HepG2 (cell line): ENCODE results near the gene TRAF4. TPM values are rescaled to one million over a fixed set of nuclear protein-coding genes. Genes with fewer than 3 reads are reported as not detected.

Experiments
- BRCA1 ChIP-seq: sonication (generic); formaldehyde crosslinking; IDR thresholded peaks from 2 replicates; pipeline ENCODE4 v1.4.0; 2020; ENCODE audit warnings: missing genetic modification reagents
- CCAR2 ChIP-seq: fragments of 200-400 bp; formaldehyde crosslinking; optimal IDR thresholded peaks from 2 replicates; pipeline ENCODE3; 2018; ENCODE audit warnings: low read depth, mild to moderate bottlenecking, low read length, moderate library complexity
- CEBPG ChIP-seq: IDR thresholded peaks from 2 replicates; pipeline ENCODE4 v1.6.1; 2016
- EP300 ChIP-seq, 3 experiments: sonication (generic) in 1 of 3; formaldehyde crosslinking in 1 of 3; IDR thresholded peaks; 2 replicates each; pipeline versions ENCODE4 v1.5.1 to v1.6.1; 2011 to 2020; ENCODE audit warnings: low read depth in 2 of 3, low read length in 2 of 3, borderline replicate concordance in 1 of 3, improper control_type of control experiment in 1 of 3, mild to moderate bottlenecking in 1 of 3, missing genetic modification reagents in 1 of 3, moderate library complexity in 1 of 3
- KDM5B ChIP-seq: sonication (generic); formaldehyde crosslinking; IDR thresholded peaks from 2 replicates; pipeline ENCODE4 v1.4.0; 2020; ENCODE audit warnings: missing genetic modification reagents, mild to moderate bottlenecking, borderline replicate concordance
- KLF6 ChIP-seq: IDR thresholded peaks from 2 replicates; pipeline ENCODE4 v1.8.0; 2016; ENCODE audit warnings: missing biosample characterization, missing genetic modification reagents
- MTF2 ChIP-seq: sonication (generic); formaldehyde crosslinking; IDR thresholded peaks from 2 replicates; pipeline ENCODE4 v1.5.0; 2020; ENCODE audit warnings: missing genetic modification reagents, borderline replicate concordance
- MXD3 ChIP-seq: IDR thresholded peaks from 2 replicates; pipeline ENCODE4 v1.6.1; 2016; ENCODE audit warnings: mild to moderate bottlenecking, missing biosample characterization, missing genetic modification reagents
- NCOR1 ChIP-seq: fragments of 200-600 bp; sonication (generic); IDR thresholded peaks from 2 replicates; pipeline ENCODE4 v1.7.0; 2017; ENCODE audit warnings: antibody characterized with exemption, low read length, borderline replicate concordance
- NR3C1 ChIP-seq: sonication (generic); formaldehyde crosslinking; IDR thresholded peaks from 2 replicates; pipeline ENCODE4 v1.4.0; 2020; ENCODE audit warnings: missing genetic modification reagents
- RELA ChIP-seq: sonication (generic); formaldehyde crosslinking; IDR thresholded peaks from 2 replicates; pipeline ENCODE4 v1.4.0; 2020; ENCODE audit warnings: missing genetic modification reagents
- RFX3 ChIP-seq: IDR thresholded peaks from 2 replicates; pipeline ENCODE4 v1.6.1; 2016; ENCODE audit warnings: missing biosample characterization, missing genetic modification reagents
- SP4 ChIP-seq: sonication (generic); formaldehyde crosslinking; IDR thresholded peaks from 2 replicates; pipeline ENCODE4 v1.8.1; 2023; ENCODE audit warnings: mild to moderate bottlenecking, missing genetic modification reagents
- SRF ChIP-seq: IDR thresholded peaks from 2 replicates; pipeline ENCODE4 v1.6.1; 2011; ENCODE audit warnings: mild to moderate bottlenecking, low read depth, low read length, moderate library complexity
- SYNCRIP ChIP-seq: fragments of 200-400 bp; formaldehyde crosslinking; IDR thresholded peaks from 2 replicates; pipeline ENCODE4 v1.6.1; 2018; ENCODE audit warnings: mild to moderate bottlenecking, low read depth, low read length; ENCODE audit not compliant: insufficient read depth
- ZBTB42 ChIP-seq: sonication (generic); formaldehyde crosslinking; IDR thresholded peaks from 2 replicates; pipeline ENCODE4 v1.5.0; 2020; ENCODE audit warnings: mild to moderate bottlenecking, missing genetic modification reagents
- ZFP37 ChIP-seq: sonication (generic); formaldehyde crosslinking; IDR thresholded peaks from 2 replicates; pipeline ENCODE4 v1.4.0; 2020; ENCODE audit warnings: missing genetic modification reagents, borderline replicate concordance
- ZFY ChIP-seq: sonication (generic); formaldehyde crosslinking; IDR thresholded peaks from 2 replicates; pipeline ENCODE4 v1.4.0; 2020; ENCODE audit warnings: missing genetic modification reagents
- ZNF30 ChIP-seq: sonication (generic); formaldehyde crosslinking; IDR thresholded peaks from 2 replicates; pipeline ENCODE4 v1.5.0; 2020; ENCODE audit warnings: mild to moderate bottlenecking, missing genetic modification reagents
- ZNF331 ChIP-seq: sonication (generic); formaldehyde crosslinking; IDR thresholded peaks from 2 replicates; pipeline ENCODE4 v1.4.0; 2020; ENCODE audit warnings: missing genetic modification reagents
- ZNF484 ChIP-seq: sonication (generic); formaldehyde crosslinking; IDR thresholded peaks from 2 replicates; pipeline ENCODE4 v1.5.1; 2020; ENCODE audit warnings: mild to moderate bottlenecking, low read depth, missing genetic modification reagents, borderline replicate concordance
- ZNF562 ChIP-seq: sonication (generic); formaldehyde crosslinking; IDR thresholded peaks from 2 replicates; pipeline ENCODE4 v1.8.0; 2022; ENCODE audit warnings: missing genetic modification reagents, borderline replicate concordance
- ZNF589 ChIP-seq: sonication (generic); formaldehyde crosslinking; conservative IDR thresholded peaks from 2 replicates; pipeline ENCODE4 v1.8.0; 2022; ENCODE audit warnings: mild to moderate bottlenecking, moderate library complexity, missing genetic modification reagents
- ZNF749 ChIP-seq: sonication (generic); formaldehyde crosslinking; IDR thresholded peaks from 2 replicates; pipeline ENCODE4 v1.8.0; 2022; ENCODE audit warnings: mild to moderate bottlenecking, missing genetic modification reagents, moderate library complexity, borderline replicate concordance
- ZNF75D ChIP-seq: sonication (generic); formaldehyde crosslinking; IDR thresholded peaks from 2 replicates; pipeline ENCODE4 v1.8.1; 2023; ENCODE audit warnings: missing genetic modification reagents, mild to moderate bottlenecking, borderline replicate concordance
- ZSCAN21 ChIP-seq: sonication (generic); formaldehyde crosslinking; IDR thresholded peaks from 2 replicates; pipeline ENCODE4 v1.8.0; 2022; ENCODE audit warnings: mild to moderate bottlenecking, missing genetic modification reagents, moderate library complexity, borderline replicate concordance
- ZSCAN9 ChIP-seq: IDR thresholded peaks from 2 replicates; pipeline ENCODE4 v1.6.1; 2016; ENCODE audit warnings: borderline replicate concordance
- polyA plus RNA-seq, 8 experiments: library from polyadenylated mRNA; depleted of rRNA in 3 of 8; stranded (reverse) in 7 of 8; unstranded in 1 of 8; fragments of >200 nt; fragmentation: Illumina TruSeq in 4 of 8; extraction: Trizol in 4 of 8; gene quantifications; 2 replicates each; pipeline versions ENCODE4 v1.2.1 to v1.2.3, GENCODE V29; 2011 to 2016; ENCODE audit warnings: low read depth in 4 of 8, missing spikeins in 1 of 8, mixed read lengths in 1 of 8; ENCODE audit not compliant: insufficient read depth in 1 of 8
- total RNA-seq, 5 experiments: library from RNA; depleted of rRNA; stranded (reverse); fragments of >200 nt; fragmentation: Illumina TruSeq; extraction: Trizol; gene quantifications; 2 replicates each; pipeline ENCODE4 v1.2.3, GENCODE V29; 2016; ENCODE audit warnings: low read depth in 1 of 5
- TF ChIP-seq, protein P1 (sequence below): sonication (generic); formaldehyde crosslinking; IDR thresholded peaks from 2 replicates; pipeline ENCODE4 v1.8.0; 2022; ENCODE audit warnings: mild to moderate bottlenecking, missing genetic modification reagents; ENCODE audit not compliant: insufficient replicate concordance
- TF ChIP-seq, protein P2 (sequence below): IDR thresholded peaks from 2 replicates; pipeline ENCODE4 v1.6.1; 2012; ENCODE audit warnings: inconsistent platforms

TRAF4 gene
- total and polyA plus RNA-seq, 2 of the 13 experiments (the other 11 are each of a cell fraction or from before 2014, with no cell fraction given), result 86.0 to 89.9 TPM

DNA sequence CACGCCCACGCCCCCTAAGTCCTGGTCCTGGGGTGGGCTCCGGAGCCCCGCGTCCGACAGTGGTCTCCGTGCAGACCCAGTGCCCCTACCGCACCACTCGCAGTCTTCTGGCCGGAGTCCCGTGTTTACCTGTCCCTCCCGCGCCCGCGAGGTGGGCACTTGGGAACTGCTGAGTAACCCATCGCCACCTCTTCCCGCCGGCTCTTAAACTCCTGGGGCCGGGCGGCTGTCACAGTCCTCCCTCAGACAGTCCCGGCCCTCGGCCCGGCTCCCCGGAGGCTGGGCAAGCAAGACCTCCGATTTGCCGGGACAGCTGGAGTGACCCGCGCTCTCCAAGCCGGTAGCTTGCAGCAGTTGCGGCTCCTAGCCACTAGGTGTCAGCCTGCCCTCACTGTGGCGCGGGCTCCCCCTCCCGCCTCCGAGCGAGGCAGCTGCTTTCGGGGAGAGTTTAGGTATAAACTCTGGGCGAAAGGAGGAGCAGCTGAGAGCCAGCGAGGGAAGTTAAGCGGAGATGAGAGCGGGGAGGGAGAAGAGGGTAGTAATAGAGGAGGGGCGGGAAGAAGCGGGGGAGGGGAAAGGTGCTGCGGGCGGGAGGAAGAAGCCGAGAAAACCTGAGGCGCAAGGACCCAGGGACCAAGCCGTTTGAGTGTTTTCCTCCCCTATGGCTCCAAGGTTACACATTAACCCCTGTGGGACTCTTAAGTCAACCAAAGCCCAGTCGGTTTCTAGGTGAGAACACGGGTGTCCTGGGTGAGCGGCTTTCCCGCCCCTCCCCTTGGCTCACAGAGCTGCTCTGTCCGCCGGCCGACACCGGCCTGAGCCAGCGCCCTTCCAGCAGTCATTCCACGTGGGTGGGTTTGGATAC, 17.0 kb upstream of the TRAF4 start (continued):
- TF ChIP-seq, protein P1, sequence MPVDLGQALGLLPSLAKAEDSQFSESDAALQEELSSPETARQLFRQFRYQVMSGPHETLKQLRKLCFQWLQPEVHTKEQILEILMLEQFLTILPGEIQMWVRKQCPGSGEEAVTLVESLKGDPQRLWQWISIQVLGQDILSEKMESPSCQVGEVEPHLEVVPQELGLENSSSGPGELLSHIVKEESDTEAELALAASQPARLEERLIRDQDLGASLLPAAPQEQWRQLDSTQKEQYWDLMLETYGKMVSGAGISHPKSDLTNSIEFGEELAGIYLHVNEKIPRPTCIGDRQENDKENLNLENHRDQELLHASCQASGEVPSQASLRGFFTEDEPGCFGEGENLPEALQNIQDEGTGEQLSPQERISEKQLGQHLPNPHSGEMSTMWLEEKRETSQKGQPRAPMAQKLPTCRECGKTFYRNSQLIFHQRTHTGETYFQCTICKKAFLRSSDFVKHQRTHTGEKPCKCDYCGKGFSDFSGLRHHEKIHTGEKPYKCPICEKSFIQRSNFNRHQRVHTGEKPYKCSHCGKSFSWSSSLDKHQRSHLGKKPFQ (CRISPR knock-in tag), result no peak
- TF ChIP-seq ZNF484 (CRISPR knock-in tag) (no peak), ZNF589 (no peak), MXD3 (CRISPR knock-in tag) (no peak; the same call in 1 of the 2 replicates), ZNF331 (peak; percentile 20; the same call in 1 of the 2 replicates), BRCA1 (CRISPR knock-in tag) (no peak), ZBTB42 (no peak; the same call in 1 of the 2 replicates), ZNF75D (CRISPR knock-in tag) (no peak), EP300 (IDR thresholded peaks at IDR 0.05; ENCODE audit: low read depth in 2 of 2, low read length in 2 of 2) (peak in 1 of 2 experiments; percentile 14; a peak in 1 of 4 replicates), EP300 (CRISPR knock-in tag; IDR thresholded peaks at IDR 0.05; ENCODE audit: borderline replicate concordance) (no peak; the same call in 1 of the 2 replicates), RFX3 (CRISPR knock-in tag) (no peak), MTF2 (CRISPR knock-in tag) (peak; percentile 82; the same call in 1 of the 2 replicates), ZSCAN21 (CRISPR knock-in tag) (no peak; the same call in 1 of the 2 replicates), ZNF30 (no peak), CCAR2 (peak; percentile 27), KDM5B (no peak), NCOR1 (no peak), NR3C1 (CRISPR knock-in tag) (no peak), CEBPG (CRISPR knock-in tag) (no peak; the same call in 1 of the 2 replicates), KLF6 (CRISPR knock-in tag) (no peak), RELA (CRISPR knock-in tag) (0 out of 2 replicates have a peak, but pooled peaks have one; percentile 37), ZFP37 (CRISPR knock-in tag) (peak; percentile 63; the same call in 1 of the 2 replicates), SRF (no peak), ZFY (CRISPR knock-in tag) (no peak; the same call in none of the 2 replicates), SYNCRIP (no peak), ZNF562 (CRISPR knock-in tag) (no peak), ZNF749 (CRISPR knock-in tag) (no peak), ZSCAN9 (CRISPR knock-in tag) (peak; percentile 49; the same call in 1 of the 2 replicates), SP4 (CRISPR knock-in tag) (peak; percentile 32; the same call in 1 of the 2 replicates)
- TF ChIP-seq, protein P2, sequence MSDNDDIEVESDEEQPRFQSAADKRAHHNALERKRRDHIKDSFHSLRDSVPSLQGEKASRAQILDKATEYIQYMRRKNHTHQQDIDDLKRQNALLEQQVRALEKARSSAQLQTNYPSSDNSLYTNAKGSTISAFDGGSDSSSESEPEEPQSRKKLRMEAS, result peak; percentile 89
